ENCODE measurements around the gene CUL1. TPM values are rescaled to one million over a fixed set of nuclear protein-coding genes. Genes with fewer than 3 reads are reported as not detected.

CUL1 gene
- total and polyA plus RNA-seq, 5 donors from 2014 or later, result 41.4 to 56.9 (median 47.7) TPM

DNA sequence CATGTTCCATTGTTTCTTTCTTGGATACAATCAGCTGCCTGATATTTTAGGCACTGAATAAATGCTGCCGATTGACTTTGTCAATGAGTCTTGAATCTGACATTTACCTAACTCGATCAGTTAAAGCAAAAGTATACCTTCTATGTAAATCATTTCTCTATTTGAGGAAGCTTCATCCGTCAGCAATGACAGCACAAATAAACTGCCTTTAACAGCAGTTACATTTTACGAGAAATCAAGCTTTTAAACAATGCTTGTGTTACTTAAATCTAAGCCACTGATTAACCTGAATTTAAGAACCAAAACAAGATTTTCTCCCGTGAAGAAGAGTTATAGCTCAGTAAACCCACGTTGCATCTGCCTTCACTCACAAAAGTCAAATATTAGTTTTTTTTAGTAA, 71.3 kb downstream of the CUL1 start:
- peaks cover 49% of the 10 kb centered on the region for H3K36me3 ChIP-seq (ENCODE audit: control insufficient read depth, insufficient read depth, low read length)

DNA sequence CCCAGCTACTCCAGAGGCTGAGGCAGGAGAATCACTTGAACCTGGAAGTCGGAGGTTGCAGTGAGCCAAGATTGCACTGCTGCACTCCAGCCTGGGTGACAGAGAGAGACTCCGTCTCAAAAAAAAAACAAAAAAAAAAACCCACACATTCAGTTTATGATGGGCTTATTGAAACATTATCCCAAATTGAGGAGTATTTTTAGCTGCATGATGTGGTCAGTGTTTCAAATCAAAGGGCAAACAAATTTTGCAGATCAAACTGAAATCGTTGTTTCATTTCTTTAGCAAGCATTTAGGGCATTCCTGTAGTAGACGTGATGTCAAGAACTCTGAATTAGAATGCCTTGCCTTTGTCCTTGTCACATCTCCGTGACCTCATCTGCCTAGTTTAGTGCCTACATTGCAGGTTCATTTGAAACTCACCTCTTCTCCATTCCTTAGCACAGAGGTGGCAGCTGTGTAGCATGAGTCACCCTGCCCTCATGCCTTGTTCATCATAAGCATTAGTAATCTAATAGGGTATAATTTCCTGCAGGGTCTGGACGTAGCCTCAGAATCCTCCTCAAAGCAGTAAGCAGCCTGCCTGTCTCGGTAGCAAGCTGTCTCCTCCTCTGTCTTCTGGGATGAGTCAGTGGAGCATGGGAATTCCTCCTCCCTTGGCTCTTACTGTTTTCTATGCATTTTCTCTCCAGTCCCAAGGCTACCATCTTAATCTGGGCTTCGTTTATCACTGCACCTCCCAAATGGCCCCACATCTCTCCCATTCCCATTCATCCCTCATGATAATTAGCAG, 73.8 kb downstream of the CUL1 start:
- Mint-ChIP-seq H3K27ac (peak overlapping the region; percentile 84 to 89 (median 88)), H3K4me3 (peak overlapping the region in 2 of 4 donors; percentile 5 to 81), H3K9me3 (no peaks in the 10 kb centered on the region), H3K4me1 (peaks cover 26 to 40% (median 36%) of the 10 kb centered on the region in 4 donors), H3K36me3 (peaks cover 30% of the 10 kb centered on the region), H3K27me3 (no peaks in the 10 kb centered on the region)
- ATAC-seq (ENCODE audit: low read depth in 2 of 2), result peak; percentile 66 to 69
- H3K27me3 ChIP-seq (ENCODE audit: control insufficient read depth, insufficient read depth, low read length), result no peaks in the 10 kb centered on the region
- peak in 1 of 3 donors; percentile 38 for DNase-seq
- peaks cover 44% of the 10 kb centered on the region for H3K36me3 ChIP-seq (ENCODE audit: control insufficient read depth, insufficient read depth, low read length)
- H3K9me3 ChIP-seq (ENCODE audit: control insufficient read depth in 2 of 2, low read length in 2 of 2), result no peaks in the 10 kb centered on the region
- H3K4me1 ChIP-seq (ENCODE audit: control insufficient read depth, insufficient read depth, low read length, poor library complexity, severe bottlenecking), result peaks cover 19% of the 10 kb centered on the region
- H3K4me3 ChIP-seq (ENCODE audit: low read depth, low read length), result peak overlapping the region; percentile 65
- H3K27ac ChIP-seq (ENCODE audit: insufficient read depth, low read length, poor library complexity, severe bottlenecking), result peak overlapping the region; percentile 58

More for the DNA sequence above, 71.3 kb downstream of the CUL1 start:
- H3K27me3 ChIP-seq (ENCODE audit: control insufficient read depth, insufficient read depth, low read length), result no peaks in the 10 kb centered on the region
- Mint-ChIP-seq H3K9me3 (no peaks in the 10 kb centered on the region), H3K4me3 (no peak overlapping the region), H3K27ac (no peak overlapping the region), H3K4me1 (peaks cover 12 to 31% (median 24%) of the 10 kb centered on the region in 4 donors), H3K36me3 (peaks cover 36% of the 10 kb centered on the region), H3K27me3 (no peaks in the 10 kb centered on the region)
- H3K27ac ChIP-seq (ENCODE audit: insufficient read depth, low read length, poor library complexity, severe bottlenecking), result no peak overlapping the region
- ATAC-seq (ENCODE audit: low read depth in 2 of 2), result no peak
- H3K9me3 ChIP-seq (ENCODE audit: control insufficient read depth in 2 of 2, low read length in 2 of 2), result no peaks in the 10 kb centered on the region
- DNase-seq, result no peak
- H3K4me1 ChIP-seq (ENCODE audit: control insufficient read depth, insufficient read depth, low read length, poor library complexity, severe bottlenecking), result peaks cover 19% of the 10 kb centered on the region
- H3K4me3 ChIP-seq (ENCODE audit: low read depth, low read length), result no peak overlapping the region

DNA sequence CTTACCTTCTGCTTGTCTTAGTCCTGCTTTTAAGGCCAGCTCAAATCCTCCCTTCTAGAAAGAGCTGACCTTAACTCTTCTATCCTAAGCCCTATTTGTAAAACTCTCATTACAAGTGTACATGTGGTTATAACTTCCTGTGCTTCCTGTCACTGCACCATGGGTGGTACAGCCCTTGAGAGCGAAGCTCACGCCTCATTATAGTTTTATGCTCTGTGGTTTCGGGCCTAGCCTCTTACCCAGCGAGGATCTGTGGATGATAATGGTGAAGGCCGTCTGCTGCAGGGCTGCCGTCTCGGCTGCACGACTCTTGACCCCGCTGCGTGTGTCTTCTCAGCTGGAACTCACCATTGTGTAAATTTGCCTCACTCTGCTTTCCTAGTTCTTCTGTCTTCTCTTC, 74.6 kb downstream of the CUL1 start:
- peak overlapping the region; percentile 65 for H3K4me3 ChIP-seq (ENCODE audit: low read depth, low read length)
- Mint-ChIP-seq H3K4me1 (peaks cover 27 to 40% (median 39%) of the 10 kb centered on the region in 4 donors), H3K27ac (peak overlapping the region; percentile 84 to 89 (median 88)), H3K36me3 (peaks cover 24% of the 10 kb centered on the region), H3K27me3 (no peaks in the 10 kb centered on the region), H3K4me3 (peak overlapping the region; percentile 1 to 81 (median 18)), H3K9me3 (no peaks in the 10 kb centered on the region)
- H3K4me1 ChIP-seq (ENCODE audit: control insufficient read depth, insufficient read depth, low read length, poor library complexity, severe bottlenecking), result peaks cover 19% of the 10 kb centered on the region
- H3K27ac ChIP-seq (ENCODE audit: insufficient read depth, low read length, poor library complexity, severe bottlenecking), result peak overlapping the region; percentile 58
- peaks cover 37% of the 10 kb centered on the region for H3K36me3 ChIP-seq (ENCODE audit: control insufficient read depth, insufficient read depth, low read length)
- DNase-seq (peak in 2 of 3 donors; percentile 44 to 86), ATAC-seq (ENCODE audit: low read depth in 2 of 2) (peak; percentile 92 to 93)
- H3K9me3 ChIP-seq (ENCODE audit: control insufficient read depth in 2 of 2, low read length in 2 of 2), result no peaks in the 10 kb centered on the region
- H3K27me3 ChIP-seq (ENCODE audit: control insufficient read depth, insufficient read depth, low read length), result no peaks in the 10 kb centered on the region

DNA sequence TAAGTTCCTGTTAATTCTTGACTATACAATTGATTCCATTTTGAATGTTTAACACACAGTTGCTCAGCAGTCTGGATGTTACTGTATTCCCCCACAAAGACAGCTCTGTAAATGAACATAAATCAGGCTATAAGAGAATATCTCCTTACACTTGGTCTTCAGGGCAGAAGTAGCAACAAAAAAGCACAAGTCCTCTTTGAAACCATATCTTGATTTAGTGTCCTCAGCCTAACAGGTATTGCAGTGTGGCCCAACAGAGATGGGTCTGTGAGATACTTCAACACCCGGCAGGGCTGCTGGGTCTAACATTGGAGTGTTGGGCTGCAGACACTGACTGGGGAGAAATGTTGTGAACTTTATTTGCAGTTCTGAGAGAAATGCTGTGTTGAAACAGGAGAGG, 75.8 kb downstream of the CUL1 start:
- DNase-seq (no peak), ATAC-seq (ENCODE audit: low read depth in 2 of 2) (no peak)
- Mint-ChIP-seq H3K9me3 (no peaks in the 10 kb centered on the region), H3K4me3 (no peak overlapping the region), H3K36me3 (peaks cover 26% of the 10 kb centered on the region), H3K4me1 (peaks cover 30 to 45% (median 40%) of the 10 kb centered on the region in 4 donors), H3K27me3 (no peaks in the 10 kb centered on the region), H3K27ac (peak overlapping the region in 1 of 3 donors; percentile 59)
- Histone ChIP-seq H3K27ac (ENCODE audit: insufficient read depth, low read length, poor library complexity, severe bottlenecking) (no peak overlapping the region), H3K4me1 (ENCODE audit: control insufficient read depth, insufficient read depth, low read length, poor library complexity, severe bottlenecking) (peaks cover 19% of the 10 kb centered on the region), H3K27me3 (ENCODE audit: control insufficient read depth, insufficient read depth, low read length) (no peaks in the 10 kb centered on the region), H3K36me3 (ENCODE audit: control insufficient read depth, insufficient read depth, low read length) (peaks cover 37% of the 10 kb centered on the region), H3K4me3 (ENCODE audit: low read depth, low read length) (no peak overlapping the region), H3K9me3 (ENCODE audit: control insufficient read depth in 2 of 2, low read length in 2 of 2) (no peaks in the 10 kb centered on the region)

DNA sequence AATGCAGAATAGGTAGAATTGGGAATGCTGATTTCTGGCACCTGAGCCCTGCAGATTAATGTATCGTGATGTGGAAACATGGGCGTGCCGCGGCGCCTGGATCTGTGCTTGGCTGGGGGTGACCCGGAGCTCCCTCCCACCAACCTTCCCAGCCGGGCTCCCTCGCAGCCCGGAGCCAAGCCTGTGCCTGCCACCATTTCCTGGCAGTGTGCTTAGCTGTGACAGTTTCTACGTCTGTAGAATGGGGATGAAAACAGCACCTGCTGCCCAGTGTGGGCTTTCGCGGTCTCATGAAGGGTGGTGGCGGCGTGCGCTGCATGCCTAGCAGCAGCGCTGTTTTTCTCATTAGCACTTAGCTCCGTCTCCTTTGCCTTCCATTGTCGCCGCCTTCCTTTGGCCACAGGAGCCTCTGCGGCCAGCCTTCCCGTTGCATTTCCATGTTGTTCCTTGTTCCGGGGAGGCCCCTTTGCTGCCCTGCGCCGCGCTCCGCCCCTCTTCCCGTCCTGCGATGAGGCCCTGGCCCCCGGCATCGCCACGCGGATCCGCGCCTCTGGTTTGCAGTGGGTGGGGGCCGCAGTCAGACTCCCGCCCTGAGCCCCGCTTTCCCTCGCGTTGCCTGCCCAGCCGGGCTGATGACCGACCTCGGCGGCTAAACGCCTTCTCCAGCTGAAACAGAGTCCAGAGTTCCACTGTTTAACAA, 84.2 kb downstream of the CUL1 start:
- Mint-ChIP-seq H3K27me3 (no peaks in the 10 kb centered on the region), H3K4me1 (peaks cover 2 to 22% (median 7%) of the 10 kb centered on the region in 4 donors), H3K36me3 (peaks cover 43% of the 10 kb centered on the region), H3K27ac (no peak overlapping the region), H3K4me3 (no peak overlapping the region), H3K9me3 (no peaks in the 10 kb centered on the region)
- H3K4me1 ChIP-seq (ENCODE audit: control insufficient read depth, insufficient read depth, low read length, poor library complexity, severe bottlenecking), result no peaks in the 10 kb centered on the region
- H3K9me3 ChIP-seq (ENCODE audit: control insufficient read depth in 2 of 2, low read length in 2 of 2), result no peaks in the 10 kb centered on the region
- DNase-seq (no peak), ATAC-seq (ENCODE audit: low read depth in 2 of 2) (no peak)
- H3K4me3 ChIP-seq (ENCODE audit: low read depth, low read length), result no peak overlapping the region
- H3K27me3 ChIP-seq (ENCODE audit: control insufficient read depth, insufficient read depth, low read length), result no peaks in the 10 kb centered on the region
- H3K27ac ChIP-seq (ENCODE audit: insufficient read depth, low read length, poor library complexity, severe bottlenecking), result no peak overlapping the region
- peaks cover 79% of the 10 kb centered on the region for H3K36me3 ChIP-seq (ENCODE audit: control insufficient read depth, insufficient read depth, low read length)

DNA sequence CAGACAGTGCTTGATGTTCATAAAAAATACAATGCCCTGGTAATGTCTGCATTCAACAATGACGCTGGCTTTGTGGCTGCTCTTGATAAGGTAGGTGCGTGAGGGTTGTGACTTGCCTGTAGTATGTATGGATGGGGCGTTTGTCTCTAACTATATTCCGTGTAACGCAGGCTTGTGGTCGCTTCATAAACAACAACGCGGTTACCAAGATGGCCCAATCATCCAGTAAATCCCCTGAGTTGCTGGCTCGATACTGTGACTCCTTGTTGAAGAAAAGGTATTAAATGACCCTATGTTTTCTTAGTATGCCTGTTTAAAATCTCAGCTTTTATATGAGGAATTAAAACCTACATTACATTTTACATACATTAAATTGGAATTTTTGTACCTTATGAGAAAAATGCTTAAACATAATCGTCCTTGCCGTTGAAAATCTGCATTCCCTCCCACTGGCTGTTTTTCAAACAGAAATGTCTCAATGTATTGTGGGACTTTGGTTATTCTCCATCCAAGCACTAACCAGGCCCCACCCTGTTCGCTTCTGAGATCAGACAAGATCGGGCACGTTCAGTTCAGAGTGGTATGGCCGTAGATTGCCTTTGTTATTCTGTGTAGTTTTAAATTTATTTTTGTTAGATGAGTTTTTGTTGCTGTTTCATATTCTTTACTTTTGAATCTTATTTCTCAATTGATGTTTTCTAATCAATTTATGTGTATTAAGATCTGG, 85.3 kb downstream of the CUL1 start:
- peaks cover 82% of the 10 kb centered on the region for H3K36me3 ChIP-seq (ENCODE audit: control insufficient read depth, insufficient read depth, low read length)
- H3K36me3 Mint-ChIP-seq, result peaks cover 51% of the 10 kb centered on the region
- H3K27me3 Mint-ChIP-seq, result no peaks in the 10 kb centered on the region
- DNase-seq, result no peak
- H3K4me3 ChIP-seq (ENCODE audit: low read depth, low read length), result no peak overlapping the region
- no peaks in the 10 kb centered on the region for H3K9me3 Mint-ChIP-seq
- no peak overlapping the region for H3K4me3 Mint-ChIP-seq
- no peak overlapping the region for H3K27ac ChIP-seq (ENCODE audit: insufficient read depth, low read length, poor library complexity, severe bottlenecking)
- no peaks in the 10 kb centered on the region for H3K27me3 ChIP-seq (ENCODE audit: control insufficient read depth, insufficient read depth, low read length)
- peak overlapping the region in 1 of 3 donors; percentile 26 for H3K27ac Mint-ChIP-seq
- ATAC-seq (ENCODE audit: low read depth in 2 of 2), result no peak
- no peaks in the 10 kb centered on the region for H3K4me1 ChIP-seq (ENCODE audit: control insufficient read depth, insufficient read depth, low read length, poor library complexity, severe bottlenecking)
- peaks cover 2 to 22% (median 4%) of the 10 kb centered on the region in 4 donors for H3K4me1 Mint-ChIP-seq
- no peaks in the 10 kb centered on the region for H3K9me3 ChIP-seq (ENCODE audit: control insufficient read depth in 2 of 2, low read length in 2 of 2)

DNA sequence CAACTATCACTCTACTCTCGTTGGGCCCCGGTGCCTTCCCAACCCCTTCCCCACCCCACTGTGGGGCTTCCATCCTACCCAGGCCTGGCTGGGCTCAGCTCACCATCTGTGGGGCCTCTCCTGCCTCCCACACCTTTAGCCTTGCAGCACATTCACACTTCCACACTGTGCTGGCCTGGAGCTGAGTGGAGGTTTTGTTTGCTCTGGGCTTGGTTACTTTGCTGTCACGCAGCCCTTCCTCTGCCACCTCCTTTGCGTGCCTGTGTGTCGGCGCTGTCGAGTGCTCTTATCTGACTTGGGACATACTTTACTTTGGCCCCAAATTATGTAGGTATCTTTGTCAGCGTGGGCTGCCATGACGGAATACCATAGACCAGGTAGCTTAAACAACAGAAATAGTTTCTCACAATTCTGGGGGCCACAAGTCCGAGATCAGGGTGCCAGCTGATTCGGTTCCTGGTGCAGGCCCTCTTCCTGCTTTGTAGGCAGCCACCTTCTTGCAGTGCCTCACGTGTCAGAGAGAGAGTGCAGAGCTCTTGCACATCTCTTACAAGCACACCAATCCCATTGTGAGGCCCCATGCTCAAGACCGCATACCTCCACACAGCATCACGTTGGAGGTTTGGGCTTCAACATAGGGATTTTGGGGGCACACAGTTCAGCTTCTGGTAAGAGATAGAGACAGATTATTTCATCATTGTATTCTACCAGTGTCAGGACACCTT, 89.0 kb downstream of the CUL1 start:
- Histone ChIP-seq H3K4me3 (ENCODE audit: low read depth, low read length) (no peak overlapping the region), H3K9me3 (ENCODE audit: control insufficient read depth in 2 of 2, low read length in 2 of 2) (no peaks in the 10 kb centered on the region), H3K4me1 (ENCODE audit: control insufficient read depth, insufficient read depth, low read length, poor library complexity, severe bottlenecking) (no peaks in the 10 kb centered on the region), H3K27me3 (ENCODE audit: control insufficient read depth, insufficient read depth, low read length) (no peaks in the 10 kb centered on the region), H3K27ac (ENCODE audit: insufficient read depth, low read length, poor library complexity, severe bottlenecking) (no peak overlapping the region), H3K36me3 (ENCODE audit: control insufficient read depth, insufficient read depth, low read length) (peaks cover 90% of the 10 kb centered on the region)
- no peak for ATAC-seq (ENCODE audit: low read depth in 2 of 2)
- peaks cover 62% of the 10 kb centered on the region for H3K36me3 Mint-ChIP-seq
- H3K27ac Mint-ChIP-seq, result no peak overlapping the region
- H3K27me3 Mint-ChIP-seq, result no peaks in the 10 kb centered on the region
- no peaks in the 10 kb centered on the region for H3K9me3 Mint-ChIP-seq
- no peak for DNase-seq
- H3K4me3 Mint-ChIP-seq, result no peak overlapping the region
- H3K4me1 Mint-ChIP-seq, result peaks cover 0 to 12% (median 2%) of the 10 kb centered on the region in 4 donors

All from CD4-positive, CD25-positive, alpha-beta regulatory T cell (primary cell).